ENCODE measurements around the gene SLC22A23.

The SLC22A23 gene

GRCh38 chr6:3490625-3490980 lies 33.8 kb upstream of the SLC22A23 start:
- peaks cover 2% of the 10 kb centered on the region; the same call in 1 of the 2 replicates for H3K27me3 ChIP-seq (replicated peaks; ENCODE audit: control insufficient read depth, insufficient read depth, low read length)
- H3K4me3 ChIP-seq (replicated peaks; ENCODE audit: low read depth, low read length) = no peak overlapping the region
- no peak for TF ChIP-seq CTCF (IDR thresholded peaks at IDR 0.05; ENCODE audit: insufficient read depth, low read length, poor library complexity, severe bottlenecking)
- H3K36me3 ChIP-seq (ENCODE audit: control insufficient read depth, insufficient read depth, low read length) = no peaks in the 10 kb centered on the region
- no peak for DNase-seq (ENCODE audit: extremely low read depth, insufficient read length)

GRCh38 chr6:3489961-3490624 lies 33.2 kb upstream of the SLC22A23 start:
- peaks cover 2% of the 10 kb centered on the region; the same call in 1 of the 2 replicates for H3K27me3 ChIP-seq (replicated peaks; ENCODE audit: control insufficient read depth, insufficient read depth, low read length)
- TF ChIP-seq CTCF (IDR thresholded peaks at IDR 0.05; ENCODE audit: insufficient read depth, low read length, poor library complexity, severe bottlenecking) = no peak
- H3K36me3 ChIP-seq (ENCODE audit: control insufficient read depth, insufficient read depth, low read length) = no peaks in the 10 kb centered on the region
- no peak overlapping the region for H3K4me3 ChIP-seq (replicated peaks; ENCODE audit: low read depth, low read length)
- no peak for DNase-seq (ENCODE audit: extremely low read depth, insufficient read length)

GRCh38 chr6:3489027-3489757 lies 32.3 kb upstream of the SLC22A23 start:
- H3K4me3 ChIP-seq (replicated peaks; ENCODE audit: low read depth, low read length) = no peak overlapping the region
- H3K36me3 ChIP-seq (ENCODE audit: control insufficient read depth, insufficient read depth, low read length) = no peaks in the 10 kb centered on the region
- TF ChIP-seq CTCF (IDR thresholded peaks at IDR 0.05; ENCODE audit: insufficient read depth, low read length, poor library complexity, severe bottlenecking) = no peak
- H3K27me3 ChIP-seq (replicated peaks; ENCODE audit: control insufficient read depth, insufficient read depth, low read length) = peaks cover 2% of the 10 kb centered on the region; the same call in 1 of the 2 replicates
- DNase-seq (ENCODE audit: extremely low read depth, insufficient read length) = no peak

GRCh38 chr6:3484946-3485345 lies 28.1 kb upstream of the SLC22A23 start:
- TF ChIP-seq CTCF (IDR thresholded peaks at IDR 0.05; ENCODE audit: insufficient read depth, low read length, poor library complexity, severe bottlenecking) = no peak
- H3K36me3 ChIP-seq (ENCODE audit: control insufficient read depth, insufficient read depth, low read length) = no peaks in the 10 kb centered on the region
- peaks cover 2% of the 10 kb centered on the region; the same call in 1 of the 2 replicates for H3K27me3 ChIP-seq (replicated peaks; ENCODE audit: control insufficient read depth, insufficient read depth, low read length)
- no peak overlapping the region for H3K4me3 ChIP-seq (replicated peaks; ENCODE audit: low read depth, low read length)
- no peak for DNase-seq (ENCODE audit: extremely low read depth, insufficient read length)

GRCh38 chr6:3484192-3484591 lies 27.3 kb upstream of the SLC22A23 start:
- H3K27me3 ChIP-seq (replicated peaks; ENCODE audit: control insufficient read depth, insufficient read depth, low read length) = peaks cover 2% of the 10 kb centered on the region; the same call in 1 of the 2 replicates

More at GRCh38 chr6:3484192-3484591, 27.3 kb upstream of the SLC22A23 start:
- TF ChIP-seq CTCF (IDR thresholded peaks at IDR 0.05; ENCODE audit: insufficient read depth, low read length, poor library complexity, severe bottlenecking) = no peak
- Histone ChIP-seq H3K4me3 (replicated peaks; ENCODE audit: low read depth, low read length) (no peak overlapping the region), H3K36me3 (ENCODE audit: control insufficient read depth, insufficient read depth, low read length) (no peaks in the 10 kb centered on the region)
- no peak for DNase-seq (ENCODE audit: extremely low read depth, insufficient read length)
